Measurements from ENCODE around the gene CEP350.

Gene CEP350

DNA sequence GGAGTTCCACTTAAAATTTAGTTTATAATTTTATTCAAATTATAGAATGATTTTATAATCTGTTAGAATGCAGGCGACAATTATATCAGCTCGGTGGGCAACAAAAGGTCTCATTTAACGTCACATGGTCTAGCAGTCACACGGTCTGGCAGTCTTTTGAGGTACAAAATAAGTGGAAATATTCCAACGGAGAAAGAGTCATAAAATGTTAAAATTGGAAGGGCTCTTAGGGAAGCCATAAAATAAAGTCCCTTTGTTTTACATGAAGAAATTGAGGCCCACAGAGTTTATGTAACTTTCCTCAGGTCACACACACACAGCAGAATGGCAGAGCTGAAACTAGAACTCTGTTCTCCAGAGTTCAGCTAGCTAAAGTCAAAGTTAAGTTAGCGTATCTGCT, 115.7 kb downstream of the CEP350 start:
- no peak for DNase-seq

GRCh38 chr1:180071759-180072158, 117.1 kb downstream of the CEP350 start:
- no peak for DNase-seq

GRCh38 chr1:180080439-180080838, 125.8 kb downstream of the CEP350 start:
- no peak for DNase-seq

- DNase-seq = no peak
Measured at GRCh38 chr1:180081474-180081873, 126.9 kb downstream of the CEP350 start.

GRCh38 chr1:180083164-180083563, 128.6 kb downstream of the CEP350 start:
- no peak for DNase-seq

DNA sequence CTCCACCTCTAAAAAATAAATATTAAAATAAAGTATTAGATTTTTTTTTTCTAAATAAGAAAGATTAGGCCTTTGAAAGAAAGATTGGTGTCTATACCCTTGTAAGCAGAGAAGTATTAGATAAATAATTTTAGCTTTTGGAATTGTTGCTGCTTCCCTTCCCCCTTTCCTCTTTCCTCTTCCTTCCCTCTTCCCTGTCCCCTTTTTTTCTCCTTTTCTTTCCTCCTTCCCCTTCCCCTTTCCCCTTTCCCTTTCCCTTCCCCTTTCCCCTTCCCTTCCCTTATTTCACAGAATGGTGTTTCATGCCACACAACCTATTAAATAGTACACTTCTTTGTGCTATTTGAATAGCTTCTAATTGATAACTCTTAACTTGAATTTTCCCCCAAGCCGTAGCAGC, 130.3 kb downstream of the CEP350 start:
- DNase-seq = no peak

GRCh38 chr1:180085331-180085730, 130.7 kb downstream of the CEP350 start:
- DNase-seq = no peak

- DNase-seq = no peak
Measured at GRCh38 chr1:180092931-180093650, 138.5 kb downstream of the CEP350 start.

DNA sequence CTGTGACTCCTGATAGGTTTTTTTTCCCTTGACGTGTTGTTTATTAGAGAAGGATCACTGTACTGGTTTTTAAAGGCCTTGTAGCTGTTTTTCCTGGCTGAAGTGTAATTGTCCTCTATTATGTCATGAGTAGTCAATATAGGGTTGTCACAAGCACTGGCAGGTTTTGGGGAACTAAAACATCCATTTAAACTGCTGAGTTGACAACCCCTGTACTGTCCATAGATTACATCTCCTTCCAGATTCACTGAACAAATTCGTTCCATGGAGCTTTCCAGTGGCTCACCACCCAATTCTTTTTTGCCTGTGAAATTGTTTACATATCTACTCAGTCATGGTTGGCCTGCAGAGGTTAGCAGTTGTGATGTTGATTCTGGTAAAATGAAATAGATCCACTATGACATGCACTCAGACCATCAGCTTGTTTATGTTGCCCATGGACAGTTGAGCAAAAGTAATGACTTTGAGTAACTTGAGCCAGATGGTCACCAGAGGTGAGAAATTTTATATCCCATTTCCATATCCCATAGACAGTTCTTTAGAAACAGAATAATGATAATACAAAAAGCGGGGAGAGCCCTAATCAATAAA, 140.2 kb downstream of the CEP350 start:
- DNase-seq = no peak

DNA sequence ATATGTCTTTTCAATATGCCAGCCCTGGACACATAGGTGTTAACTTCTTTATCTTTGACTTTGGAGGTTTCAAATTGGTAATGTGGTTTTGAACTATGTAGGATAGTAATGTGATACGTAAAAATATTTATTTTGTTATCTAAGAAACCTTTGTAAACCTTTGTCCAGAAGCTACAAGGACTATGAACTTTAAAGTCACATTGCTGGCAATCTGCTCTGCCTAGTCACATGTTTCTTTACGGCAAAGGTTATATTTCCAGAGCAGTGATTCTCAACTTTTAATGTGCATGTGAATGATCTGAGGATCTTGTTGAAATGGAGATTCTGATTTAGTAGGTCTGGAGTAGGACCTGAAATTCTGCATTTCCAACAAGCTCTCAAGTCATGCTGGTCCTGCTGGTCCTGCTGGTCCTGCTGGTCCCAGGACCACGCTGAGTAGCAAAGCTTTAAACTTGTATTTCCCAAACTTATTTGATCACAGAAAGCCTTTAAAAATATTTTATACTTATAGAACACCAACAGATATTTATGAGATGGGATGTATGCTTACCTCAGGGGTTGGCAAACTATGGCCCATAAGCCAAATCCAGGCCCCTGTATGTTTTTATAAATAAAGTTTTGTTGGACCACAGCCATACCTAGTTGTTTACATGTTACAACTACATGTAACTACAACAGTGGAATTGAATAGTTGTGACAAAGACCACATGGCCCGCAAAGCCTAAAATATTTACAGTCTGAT, 142.1 kb downstream of the CEP350 start:
- no peak for DNase-seq

DNA sequence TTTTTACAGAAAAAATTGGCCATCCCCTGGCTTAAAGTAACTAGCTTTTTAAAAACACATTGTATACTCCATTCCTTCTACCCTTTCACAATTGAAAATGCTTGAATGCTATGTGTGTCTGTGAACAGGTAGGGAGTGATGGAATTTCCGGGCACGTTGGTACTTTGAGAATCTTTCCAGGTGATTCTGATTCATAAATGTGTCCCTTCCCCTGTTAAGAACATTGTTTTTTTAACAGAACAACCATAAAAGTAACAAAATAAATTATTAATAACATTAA, 142.7 kb downstream of the CEP350 start:
- DNase-seq = no peak

DNA sequence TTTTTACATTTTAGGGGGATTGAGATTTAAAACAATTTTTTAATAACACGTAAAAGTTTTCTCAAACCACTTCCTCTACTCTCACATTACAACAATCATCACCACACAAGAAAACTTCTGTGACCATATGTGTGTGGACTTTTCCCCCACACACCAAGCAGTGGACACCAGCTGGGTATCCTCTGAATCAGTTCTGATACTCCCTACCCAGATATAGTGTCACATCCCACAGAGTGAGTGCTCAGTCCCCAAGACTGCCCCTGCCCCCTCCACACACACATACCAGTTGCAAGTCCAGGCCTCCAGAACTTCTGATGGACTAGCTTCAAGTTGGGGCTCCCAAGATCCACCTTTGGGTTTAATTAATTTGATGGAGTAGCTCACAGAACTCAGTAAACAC, 146.8 kb downstream of the CEP350 start:
- DNase-seq = no peak

GRCh38 chr1:180103819-180104218, 149.2 kb downstream of the CEP350 start:
- no peak for DNase-seq

- no peak for DNase-seq
Measured at GRCh38 chr1:180112091-180112490, 157.5 kb downstream of the CEP350 start.

GRCh38 chr1:180112984-180113647, 158.5 kb downstream of the CEP350 start:
- DNase-seq = no peak

DNA sequence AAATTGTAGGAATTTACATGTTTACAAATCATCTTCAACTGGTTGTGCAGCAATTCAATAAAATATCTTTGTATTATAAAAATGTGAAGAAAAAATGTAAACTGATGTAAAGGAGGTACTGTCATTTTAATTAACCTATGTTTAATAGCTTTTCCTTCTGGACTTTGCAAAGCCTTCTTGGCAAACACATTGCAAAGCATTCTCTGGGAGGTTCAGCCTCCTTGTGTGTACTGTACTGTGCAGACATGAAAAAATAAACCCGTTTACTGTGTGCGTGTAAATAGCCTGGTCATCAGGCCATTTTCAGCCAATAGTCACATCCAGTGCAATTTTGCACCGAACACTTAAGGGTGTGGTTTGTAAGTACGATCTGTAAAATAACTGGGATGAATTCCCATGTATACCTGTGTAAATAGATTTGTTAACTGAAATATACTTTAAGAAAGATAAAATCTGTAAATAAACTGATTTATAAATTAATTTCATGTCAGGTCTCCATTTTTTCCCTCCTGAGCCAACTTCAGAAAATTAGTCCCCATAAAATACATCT, 159.9 kb downstream of the CEP350 start:
- no peak for DNase-seq

- DNase-seq = peak; percentile 85
Measured at GRCh38 chr1:180116964-180117763, 162.6 kb downstream of the CEP350 start.

- DNase-seq = no peak
Measured at GRCh38 chr1:180117764-180118116, 163.1 kb downstream of the CEP350 start.

DNA sequence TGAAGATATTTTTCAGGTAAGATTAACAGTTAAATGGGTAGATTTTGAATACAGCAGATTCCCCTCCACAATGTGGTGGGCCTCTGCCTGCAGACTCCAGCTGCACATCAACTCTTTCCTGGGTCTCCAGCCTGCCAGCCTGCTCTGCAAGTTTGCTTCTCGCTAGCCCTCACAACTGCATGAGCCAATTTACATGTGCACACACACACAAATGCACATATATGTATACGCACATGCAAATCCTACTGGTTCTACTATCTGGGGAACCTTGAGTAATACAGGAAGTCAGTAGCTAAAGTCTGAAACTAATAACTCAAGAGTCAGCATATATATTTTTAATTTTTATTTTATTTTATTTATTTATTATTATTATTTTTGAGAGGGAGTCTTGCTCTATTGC, 165.2 kb downstream of the CEP350 start:
- no peak for DNase-seq

GRCh38 chr1:180123463-180123936, 168.9 kb downstream of the CEP350 start:
- peak; percentile 49 for DNase-seq

- DNase-seq = no peak
Measured at GRCh38 chr1:180130651-180131050, 176.0 kb downstream of the CEP350 start.

- DNase-seq = no peak
Measured at GRCh38 chr1:180131510-180131909, 176.9 kb downstream of the CEP350 start.

GRCh38 chr1:180133193-180133592, 178.6 kb downstream of the CEP350 start:
- no peak for DNase-seq
